HCT116 (cell line): Measurements from ENCODE around the gene WNT16.

Source experiments
- CTCF ChIP-seq, 3 experiments: fragments of 200-600 bp in 1 of 3; sonication (generic) in 1 of 3; IDR thresholded peaks in 2 of 3; conservative IDR thresholded peaks in 1 of 3; 2 replicates each; pipeline ENCODE4 v1.5.1; 2012 to 2017; ENCODE audit warnings: low read depth in 2 of 3, low read length in 2 of 3, antibody characterized with exemption in 1 of 3, borderline replicate concordance in 1 of 3, control low read depth in 1 of 3, mild to moderate bottlenecking in 1 of 3, mixed read lengths in 1 of 3, mixed run types in 1 of 3, moderate library complexity in 1 of 3; ENCODE audit not compliant: insufficient read depth in 1 of 3
- EZH2phosphoT487 ChIP-seq: fragments of 200-600 bp; IDR thresholded peaks from 2 replicates; pipeline ENCODE4 v1.6.1; 2018; ENCODE audit warnings: antibody characterized with exemption, borderline replicate concordance
- TF ChIP-seq, protein P1 (sequence below): IDR thresholded peaks from 2 replicates; pipeline ENCODE4 v1.6.1; 2011; ENCODE audit warnings: mild to moderate bottlenecking, low read length, moderate library complexity; ENCODE audit not compliant: insufficient replicate concordance; ENCODE audit errors: extremely low read depth

GRCh38 chr7:121371367-121371766, 42.6 kb downstream of the WNT16 start:
- no peak for TF ChIP-seq CTCF (IDR thresholded peaks at IDR 0.05 in 2 of 3, conservative IDR thresholded peaks at IDR 0.05 in 1 of 3; ENCODE audit: borderline replicate concordance in 1 of 3, insufficient read depth in 1 of 3, low read depth in 2 of 3, low read length in 2 of 3)
- TF ChIP-seq EZH2phosphoT487 = no peak
- TF ChIP-seq, protein P1, sequence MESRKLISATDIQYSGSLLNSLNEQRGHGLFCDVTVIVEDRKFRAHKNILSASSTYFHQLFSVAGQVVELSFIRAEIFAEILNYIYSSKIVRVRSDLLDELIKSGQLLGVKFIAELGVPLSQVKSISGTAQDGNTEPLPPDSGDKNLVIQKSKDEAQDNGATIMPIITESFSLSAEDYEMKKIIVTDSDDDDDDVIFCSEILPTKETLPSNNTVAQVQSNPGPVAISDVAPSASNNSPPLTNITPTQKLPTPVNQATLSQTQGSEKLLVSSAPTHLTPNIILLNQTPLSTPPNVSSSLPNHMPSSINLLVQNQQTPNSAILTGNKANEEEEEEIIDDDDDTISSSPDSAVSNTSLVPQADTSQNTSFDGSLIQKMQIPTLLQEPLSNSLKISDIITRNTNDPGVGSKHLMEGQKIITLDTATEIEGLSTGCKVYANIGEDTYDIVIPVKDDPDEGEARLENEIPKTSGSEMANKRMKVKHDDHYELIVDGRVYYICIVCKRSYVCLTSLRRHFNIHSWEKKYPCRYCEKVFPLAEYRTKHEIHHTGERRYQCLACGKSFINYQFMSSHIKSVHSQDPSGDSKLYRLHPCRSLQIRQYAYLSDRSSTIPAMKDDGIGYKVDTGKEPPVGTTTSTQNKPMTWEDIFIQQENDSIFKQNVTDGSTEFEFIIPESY = no peak
